GM13976 (cell line): ENCODE results near the gene TFAP2D.

Experiments
- DNase-seq: peaks from one replicate; pipeline ENCODE4 v3.0.0; 2012; ENCODE audit warnings: low spot score
- in situ Hi-C: fragments of 300-500 bp; cut with MboI; formaldehyde crosslinking; loops from one replicate; pipeline ENCODE4 v1.12.0; 2022; ENCODE audit warnings: low sequenced_read_pairs, mixed read lengths, inconsistent platforms; ENCODE audit not compliant: unreplicated experiment
- TF ChIP-seq, protein P1 (sequence below): IDR thresholded peaks from 2 replicates; pipeline ENCODE4 v1.5.1; 2012; ENCODE audit warnings: borderline replicate concordance, mild to moderate bottlenecking; ENCODE audit not compliant: insufficient read depth; ENCODE audit errors: extremely low read depth, missing control alignments, control extremely low read depth

The TFAP2D gene

DNA sequence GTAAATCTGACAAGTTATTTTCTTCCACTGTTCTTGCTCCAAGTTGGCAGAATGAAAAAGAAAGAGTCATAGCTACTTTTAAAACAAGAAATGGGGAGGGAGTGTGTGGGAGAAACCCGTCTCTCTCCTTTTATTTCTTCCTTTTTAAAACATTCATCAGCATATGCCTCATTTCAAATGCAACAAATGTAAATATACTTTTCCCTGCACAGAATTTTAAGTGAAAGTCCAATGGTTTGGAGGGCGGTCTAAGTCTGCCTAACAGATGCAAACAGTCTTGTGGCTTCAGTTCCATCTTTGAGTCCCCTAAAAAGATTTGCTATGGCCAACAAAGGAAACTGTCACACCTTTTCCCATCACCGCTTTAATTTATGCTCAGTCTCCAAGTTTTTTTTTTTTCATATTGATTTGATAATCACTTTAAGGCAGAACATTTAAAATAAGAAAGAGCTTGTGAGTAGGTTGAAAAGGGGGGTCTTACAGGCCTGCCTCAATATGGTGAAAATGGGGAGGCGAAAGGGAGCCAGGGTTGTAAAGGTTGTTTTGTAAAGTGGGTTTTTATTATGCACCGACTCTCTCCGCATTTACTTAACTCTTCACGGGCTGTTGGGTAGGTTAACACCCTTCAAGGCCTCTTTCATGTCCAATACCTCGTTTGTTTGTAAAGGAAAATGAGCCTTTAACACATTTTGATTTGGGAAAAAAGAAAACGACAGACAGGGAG lies 4.6 kb downstream of the TFAP2D start:
- TF ChIP-seq, protein P1, sequence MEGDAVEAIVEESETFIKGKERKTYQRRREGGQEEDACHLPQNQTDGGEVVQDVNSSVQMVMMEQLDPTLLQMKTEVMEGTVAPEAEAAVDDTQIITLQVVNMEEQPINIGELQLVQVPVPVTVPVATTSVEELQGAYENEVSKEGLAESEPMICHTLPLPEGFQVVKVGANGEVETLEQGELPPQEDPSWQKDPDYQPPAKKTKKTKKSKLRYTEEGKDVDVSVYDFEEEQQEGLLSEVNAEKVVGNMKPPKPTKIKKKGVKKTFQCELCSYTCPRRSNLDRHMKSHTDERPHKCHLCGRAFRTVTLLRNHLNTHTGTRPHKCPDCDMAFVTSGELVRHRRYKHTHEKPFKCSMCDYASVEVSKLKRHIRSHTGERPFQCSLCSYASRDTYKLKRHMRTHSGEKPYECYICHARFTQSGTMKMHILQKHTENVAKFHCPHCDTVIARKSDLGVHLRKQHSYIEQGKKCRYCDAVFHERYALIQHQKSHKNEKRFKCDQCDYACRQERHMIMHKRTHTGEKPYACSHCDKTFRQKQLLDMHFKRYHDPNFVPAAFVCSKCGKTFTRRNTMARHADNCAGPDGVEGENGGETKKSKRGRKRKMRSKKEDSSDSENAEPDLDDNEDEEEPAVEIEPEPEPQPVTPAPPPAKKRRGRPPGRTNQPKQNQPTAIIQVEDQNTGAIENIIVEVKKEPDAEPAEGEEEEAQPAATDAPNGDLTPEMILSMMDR = no peak
- no peak for DNase-seq
- in situ Hi-C loops = no loop called here

DNA sequence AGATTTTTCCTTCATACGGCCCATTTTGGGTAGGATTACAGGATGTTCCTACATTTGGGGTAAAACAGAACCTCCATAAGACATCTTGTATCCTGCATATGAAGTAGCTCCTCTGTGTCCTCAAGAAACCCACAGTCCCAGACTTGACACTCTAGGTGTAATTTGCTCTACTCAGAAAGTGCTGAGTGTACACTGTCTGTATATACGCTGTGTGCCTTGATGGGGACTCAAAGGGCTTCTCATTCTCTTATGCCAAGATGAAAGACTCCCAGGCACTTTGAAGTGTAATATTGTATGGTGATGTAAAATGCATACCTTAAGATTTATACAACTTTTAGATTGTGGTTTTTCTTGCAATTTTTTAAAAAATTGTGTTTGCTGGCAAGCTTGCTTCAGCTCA lies 5.2 kb downstream of the TFAP2D start:
- TF ChIP-seq, protein P1 = no peak

DNA sequence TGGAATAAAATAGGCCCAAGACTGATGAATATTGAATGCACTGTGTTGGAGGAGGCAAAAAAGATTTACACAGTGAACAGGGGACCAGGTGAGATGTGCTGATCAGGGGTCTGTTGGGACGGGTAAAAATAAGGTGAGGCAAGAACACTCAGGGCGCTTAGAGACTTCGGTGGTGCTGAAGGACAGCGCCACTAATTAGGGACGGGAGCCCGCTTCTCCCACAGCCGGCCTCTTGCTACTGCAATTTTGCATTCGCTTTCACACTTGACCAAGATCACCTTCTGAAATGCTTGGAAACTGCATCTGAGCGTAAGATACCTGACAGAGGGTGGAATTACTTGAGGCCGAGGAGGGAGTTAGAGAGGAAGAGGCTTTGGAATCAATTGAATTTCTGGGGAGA lies 7.3 kb downstream of the TFAP2D start:
- TF ChIP-seq, protein P1 = no peak
- DNase-seq = no peak
- in situ Hi-C loops = no loop called here

More for the DNA sequence above, 5.2 kb downstream of the TFAP2D start:
- no peak for DNase-seq
- in situ Hi-C loops = no loop called here

DNA sequence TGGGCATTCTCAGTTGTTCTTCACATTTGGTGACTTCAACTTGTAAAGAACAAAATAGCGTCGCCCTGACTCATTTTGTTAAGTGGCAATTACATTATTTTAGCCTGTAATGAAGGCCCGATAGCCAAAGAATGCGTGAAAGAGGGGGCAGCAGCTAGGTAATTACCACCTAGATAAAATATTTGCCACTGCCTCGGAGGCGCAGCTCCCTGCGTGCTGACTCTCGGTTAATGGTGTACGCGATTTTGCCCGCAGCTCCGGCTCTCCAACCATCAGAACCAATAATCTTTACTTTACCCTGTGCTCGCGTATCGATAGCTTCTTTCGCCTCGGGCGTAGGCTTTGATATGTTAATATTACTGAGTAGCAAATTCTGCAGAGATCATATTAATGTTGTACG lies 8.7 kb downstream of the TFAP2D start:
- no peak for DNase-seq
- TF ChIP-seq, protein P1 = no peak
- in situ Hi-C loops = no loop called here

DNA sequence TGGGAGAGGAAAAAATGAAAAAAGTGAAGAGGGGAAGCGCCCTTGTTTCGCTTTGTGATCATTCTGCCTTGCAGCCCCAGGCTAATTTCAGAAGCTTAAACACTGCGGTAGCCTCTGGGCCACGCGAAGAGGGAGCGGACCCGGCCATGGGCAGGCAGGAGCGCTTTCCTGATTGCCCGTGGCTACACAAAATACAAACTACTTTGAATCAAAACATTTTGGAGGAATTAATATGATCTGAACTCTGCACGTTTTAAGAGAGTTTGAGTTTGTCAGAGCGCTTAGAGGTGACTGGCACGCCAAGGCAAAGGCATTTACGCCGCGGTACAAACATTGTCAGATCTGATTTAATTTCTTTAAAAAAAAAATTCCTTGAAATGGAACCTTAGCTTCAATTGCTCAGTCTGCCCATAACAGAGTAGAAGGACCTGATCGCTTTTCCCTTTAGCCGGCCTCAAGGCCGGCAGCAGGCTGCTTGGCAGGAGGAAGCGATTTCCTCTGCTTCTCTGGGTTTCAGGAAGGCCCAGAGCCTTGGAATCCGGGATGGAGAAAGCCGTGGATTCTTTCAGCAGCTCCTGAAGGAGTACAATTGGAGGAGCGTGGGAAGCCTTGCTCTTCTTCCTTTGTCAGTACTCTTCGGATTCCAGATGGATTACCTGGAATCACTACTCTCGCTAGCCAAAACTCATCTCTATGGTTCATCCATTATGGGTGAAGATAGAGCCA lies 9.7 kb downstream of the TFAP2D start:
- DNase-seq = no peak
- in situ Hi-C loops = no loop called here
- TF ChIP-seq, protein P1 = no peak

DNA sequence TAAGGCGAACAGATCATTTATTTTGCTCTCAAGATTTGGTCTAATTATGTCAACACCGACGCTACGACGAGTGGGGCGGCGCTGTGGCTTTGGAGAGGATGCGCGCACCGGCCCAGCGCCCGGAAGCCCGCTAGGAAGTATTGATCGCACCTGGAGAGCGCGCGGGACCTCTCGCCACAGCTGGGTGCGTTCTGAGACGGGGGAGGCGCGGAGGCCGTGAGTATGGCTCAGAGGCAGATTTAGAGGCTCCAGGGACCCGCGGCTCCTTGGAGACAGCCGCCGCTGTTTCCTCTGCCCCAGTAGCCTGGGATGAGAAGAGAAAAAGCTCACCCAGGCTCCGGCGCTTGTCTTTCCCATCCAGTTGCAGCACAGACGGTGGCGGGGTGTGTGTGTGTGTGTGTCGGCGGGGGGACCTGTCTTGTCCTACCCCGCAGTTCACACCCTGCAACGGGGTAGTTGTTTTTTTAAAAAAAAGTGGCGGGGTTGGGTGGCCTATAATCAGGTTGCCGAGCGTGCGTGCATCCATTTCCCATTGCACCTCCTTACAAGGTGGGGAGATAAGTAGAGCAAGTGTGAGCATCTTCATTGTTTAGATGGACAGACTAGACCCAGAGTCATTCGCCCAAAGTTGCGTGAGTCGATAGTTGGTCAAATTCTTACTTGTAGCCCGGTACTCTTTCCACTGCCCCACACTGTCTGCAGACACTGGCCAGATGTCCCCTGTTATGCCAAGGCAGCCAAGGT lies 11.2 kb downstream of the TFAP2D start:
- TF ChIP-seq, protein P1 = no peak
- in situ Hi-C loops = no loop called here
- no peak for DNase-seq
